CD1c-positive myeloid dendritic cell (primary cell): ENCODE measurements around the gene PRR20D.
"Not testable (repeated sequence)": the region's sequence is repeated elsewhere in the genome, so short reads cannot be mapped to it uniquely, and the experiment has no call there.

ENCODE experiments used
- DNase-seq: peaks from one replicate; pipeline ENCODE4 v3.0.0-alpha.2; 2016; ENCODE audit errors: extremely low spot score

The PRR20D gene

DNA sequence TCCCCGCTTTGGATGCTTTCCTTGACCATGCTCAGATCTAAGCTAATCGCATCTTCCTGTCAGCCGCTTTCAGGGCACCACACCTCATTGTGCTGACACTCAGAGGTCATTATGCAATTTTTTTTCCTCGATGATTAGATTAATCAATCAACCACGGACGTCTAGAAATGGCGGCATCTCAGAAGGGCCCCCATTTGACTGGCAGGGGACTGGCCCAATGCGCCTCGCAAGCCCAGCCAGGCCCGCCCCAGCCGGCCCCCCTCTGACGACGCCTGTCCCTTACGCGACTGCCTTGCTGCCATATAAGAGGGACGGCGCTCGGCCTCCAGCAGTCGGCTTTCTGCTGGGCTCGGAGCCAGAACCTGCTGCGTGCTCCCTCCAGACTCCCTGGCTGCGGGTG, at the start of gene PRR20D:
Gene PRR20D (plus strand): TSS at position 301 of the 400 bp plus-strand sequence. CDS start 387 bp downstream, outside the sequence.
- DNase-seq = not testable (repeated sequence)

DNA sequence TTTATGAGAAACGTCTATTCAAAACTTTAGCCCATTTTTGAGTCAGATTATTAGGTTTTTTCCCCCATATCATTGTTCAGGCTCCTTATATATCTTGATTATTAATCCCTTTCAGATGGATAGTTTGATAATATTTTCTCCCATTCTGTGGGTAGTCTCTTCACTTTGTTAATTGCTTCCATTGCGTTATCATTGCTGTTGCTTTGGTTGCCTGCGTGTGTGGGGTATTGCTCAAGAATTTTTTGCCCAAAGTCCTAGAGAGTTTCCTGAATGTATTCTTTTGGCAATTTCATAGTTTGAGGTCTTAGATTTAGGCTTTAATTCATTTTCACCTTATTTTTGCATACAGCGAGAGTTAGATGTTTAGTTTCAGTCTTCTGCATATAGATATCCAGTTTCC, 45.5 kb upstream of the PRR20D start:
- DNase-seq = no peak

GRCh38 chr13:57123681-57124080, 36.8 kb upstream of the PRR20D start:
- no peak for DNase-seq

DNA sequence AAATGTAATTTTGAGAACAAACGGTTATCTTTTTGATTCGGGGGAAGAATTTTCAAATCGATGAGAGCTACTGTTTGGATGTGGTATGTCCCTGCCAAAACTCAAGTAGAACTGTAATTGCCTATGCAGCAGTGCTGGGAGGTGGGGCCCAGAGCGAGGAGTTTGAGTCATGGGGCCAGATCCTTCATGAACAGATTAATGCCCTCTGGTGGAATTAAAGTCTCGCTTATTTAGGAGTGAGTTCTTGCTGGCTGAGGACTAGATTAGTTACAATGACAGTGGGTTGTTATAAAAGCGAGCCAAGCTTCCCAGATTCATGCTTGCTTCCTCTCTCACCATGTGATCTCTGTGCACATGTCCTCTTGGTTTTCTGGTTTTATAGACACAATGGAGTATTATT, 31.5 kb upstream of the PRR20D start:
- no peak for DNase-seq

DNA sequence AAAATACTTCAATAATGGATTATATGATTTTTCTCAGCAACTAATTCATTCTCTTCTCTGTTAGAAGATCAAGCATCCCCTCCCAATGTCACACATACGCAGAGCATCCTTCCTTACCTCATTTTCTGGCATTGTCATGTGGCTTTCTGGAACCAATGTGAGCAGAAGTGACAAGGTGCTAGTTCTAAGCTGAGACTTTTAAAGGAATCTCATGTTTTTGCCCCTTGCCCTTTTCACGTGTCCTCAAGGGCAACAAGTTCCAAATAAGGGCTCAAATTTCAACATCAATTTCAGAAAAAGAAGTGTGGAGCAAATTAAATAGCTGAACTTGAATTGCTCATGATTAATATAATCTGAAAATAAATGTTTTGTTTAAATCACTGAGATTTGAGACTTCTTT, 24.3 kb upstream of the PRR20D start:
- no peak for DNase-seq

DNA sequence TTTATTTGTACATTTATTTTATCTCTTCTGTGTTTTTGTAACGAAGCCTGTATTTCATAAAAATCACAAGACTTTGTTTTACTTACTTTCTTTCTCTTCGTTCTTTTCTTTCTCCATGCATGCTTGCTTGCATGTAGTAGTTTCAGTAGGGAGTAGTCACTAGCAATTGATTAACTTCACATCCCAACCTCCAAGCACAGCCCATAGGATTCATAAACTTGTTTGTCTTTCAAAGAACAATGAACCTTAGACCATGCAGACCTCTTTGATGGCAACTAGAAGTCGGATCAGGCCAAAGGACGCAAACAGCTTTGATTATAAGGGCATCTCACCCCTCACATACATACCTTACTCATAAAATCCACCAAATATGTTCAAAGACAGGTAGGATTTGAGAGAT, 22.8 kb upstream of the PRR20D start:
- DNase-seq = no peak

- DNase-seq = no peak
These were observed 21.4 kb upstream of the PRR20D start for GRCh38 chr13:57138988-57139387.

DNA sequence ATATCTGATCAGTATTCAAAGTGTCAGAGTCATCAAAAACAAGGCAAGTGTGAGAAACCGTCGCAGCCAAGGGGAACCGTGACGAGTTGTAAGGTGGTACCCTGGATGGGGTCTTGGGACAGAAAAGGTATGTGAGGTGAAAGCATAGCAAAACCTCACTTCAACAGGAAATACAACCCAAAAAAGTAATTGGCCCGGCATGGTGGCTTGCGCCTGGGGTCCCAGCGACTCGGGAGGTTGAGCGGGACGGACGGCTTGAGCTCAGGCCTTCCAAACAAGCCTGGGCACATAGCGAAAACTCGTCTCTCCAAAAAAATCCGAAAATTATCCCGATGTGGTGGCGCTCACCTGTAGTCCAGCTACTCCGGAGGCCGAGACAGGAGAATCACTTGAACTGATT, 20.7 kb upstream of the PRR20D start:
- not testable (repeated sequence) for DNase-seq

GRCh38 chr13:57140235-57140968, 20.0 kb upstream of the PRR20D start, which contains the start of gene PRR20A:
TSS of gene PRR20A (plus strand) at chr13:57140918. CDS start at chr13:57141305, 387 bp downstream.
- not testable (repeated sequence) for DNase-seq

DNA sequence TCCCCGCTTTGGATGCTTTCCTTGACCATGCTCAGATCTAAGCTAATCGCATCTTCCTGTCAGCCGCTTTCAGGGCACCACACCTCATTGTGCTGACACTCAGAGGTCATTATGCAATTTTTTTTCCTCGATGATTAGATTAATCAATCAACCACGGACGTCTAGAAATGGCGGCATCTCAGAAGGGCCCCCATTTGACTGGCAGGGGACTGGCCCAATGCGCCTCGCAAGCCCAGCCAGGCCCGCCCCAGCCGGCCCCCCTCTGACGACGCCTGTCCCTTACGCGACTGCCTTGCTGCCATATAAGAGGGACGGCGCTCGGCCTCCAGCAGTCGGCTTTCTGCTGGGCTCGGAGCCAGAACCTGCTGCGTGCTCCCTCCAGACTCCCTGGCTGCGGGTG, 13.2 kb upstream of the PRR20D start, which contains the start of gene PRR20B:
Gene PRR20B (plus strand): TSS at position 301 of the 400 bp plus-strand sequence. CDS start 387 bp downstream, outside the sequence.
- not testable (repeated sequence) for DNase-seq

- not testable (repeated sequence) for DNase-seq
These were observed 12.3 kb upstream of the PRR20D start for GRCh38 chr13:57148106-57148505.

GRCh38 chr13:57153761-57154160, 6.7 kb upstream of the PRR20D start, which contains the start of gene PRR20C:
TSS of gene PRR20C (plus strand) at chr13:57154061. CDS start at chr13:57154448, 387 bp downstream.
- DNase-seq = not testable (repeated sequence)

GRCh38 chr13:57166897-57167296, 6.5 kb downstream of the PRR20D start, which contains the start of gene PRR20E:
TSS of gene PRR20E (plus strand) at chr13:57167197. CDS start at chr13:57167584, 387 bp downstream.
- DNase-seq = not testable (repeated sequence)

DNA sequence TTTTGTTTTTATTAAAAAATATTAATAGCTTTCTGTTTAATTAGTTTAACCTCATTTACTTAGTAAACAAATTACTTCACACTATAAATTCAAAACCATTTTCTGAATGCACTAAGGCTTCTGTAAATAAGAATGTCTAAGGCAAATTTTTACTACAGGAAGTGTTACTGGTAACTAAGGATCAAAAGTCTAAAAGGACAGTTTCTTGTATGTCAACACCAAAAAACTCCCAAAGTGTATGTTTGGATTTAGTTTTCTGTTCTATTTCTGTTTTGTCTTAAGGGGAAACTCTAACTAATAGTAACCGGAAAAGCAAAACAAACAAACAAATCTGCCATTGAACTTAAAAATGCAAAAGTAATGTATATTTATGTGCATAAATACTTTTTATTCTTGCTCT, 31.2 kb downstream of the PRR20D start:
- DNase-seq = no peak

DNA sequence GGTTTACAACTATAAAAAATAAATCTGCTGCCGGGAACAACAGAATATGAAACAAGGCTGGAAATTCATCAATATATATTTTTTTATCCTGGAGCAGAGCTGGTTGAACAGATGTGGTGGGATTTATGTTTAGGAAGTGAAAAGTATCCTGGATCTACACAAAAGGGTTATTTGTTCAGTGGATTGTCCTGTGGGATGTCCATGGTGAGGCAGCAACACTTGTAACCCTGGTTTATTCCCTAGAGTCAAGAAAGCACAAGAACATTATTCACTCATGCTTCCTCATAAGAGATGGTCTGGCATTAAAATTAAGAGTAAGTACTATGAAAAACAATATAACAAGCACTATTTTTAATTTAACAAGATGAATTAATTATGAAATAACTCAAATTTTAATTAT, 52.6 kb downstream of the PRR20D start:
- no peak for DNase-seq
